GM18499 (cell line): ENCODE data around the gene ZNF428.

Source experiments
- ATAC-seq: cut with Tn5 transposase; IDR thresholded peaks from one replicate; pipeline ENCODE4 v1.9.1; 2021; ENCODE audit warnings: moderate number of reproducible peaks; ENCODE audit not compliant: insufficient read depth, unreplicated experiment

ZNF428 gene

DNA sequence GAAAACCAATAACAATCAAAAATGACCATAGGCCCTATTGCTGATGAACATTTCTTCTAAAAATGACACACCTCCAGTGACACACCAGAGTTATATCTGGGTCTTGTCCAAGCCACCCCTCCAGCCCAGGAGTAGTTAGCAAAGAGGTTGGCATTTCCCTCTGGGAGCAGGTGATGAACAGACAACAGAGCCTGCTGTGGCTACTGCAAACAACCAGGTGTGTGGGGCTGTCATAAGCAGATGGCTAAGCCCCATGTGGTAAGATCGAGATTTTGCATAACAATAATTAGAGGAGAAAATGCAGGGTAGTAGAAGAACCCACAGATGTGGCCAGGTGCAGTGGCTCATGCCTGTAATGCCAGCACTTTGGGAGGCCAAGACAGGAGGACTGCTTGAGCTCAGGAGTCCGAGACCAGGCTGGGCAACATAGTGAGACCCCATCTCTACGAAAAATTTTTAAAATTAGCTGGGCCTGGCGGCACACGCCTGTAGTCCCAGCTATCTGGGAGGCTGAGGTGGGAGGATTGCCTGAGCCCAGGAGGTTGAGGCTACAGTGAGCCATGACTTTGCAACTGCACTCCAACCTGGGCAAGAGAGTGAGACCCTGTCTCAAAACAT lies 49.1 kb downstream of the ZNF428 start:
- ATAC-seq, result no peak

DNA sequence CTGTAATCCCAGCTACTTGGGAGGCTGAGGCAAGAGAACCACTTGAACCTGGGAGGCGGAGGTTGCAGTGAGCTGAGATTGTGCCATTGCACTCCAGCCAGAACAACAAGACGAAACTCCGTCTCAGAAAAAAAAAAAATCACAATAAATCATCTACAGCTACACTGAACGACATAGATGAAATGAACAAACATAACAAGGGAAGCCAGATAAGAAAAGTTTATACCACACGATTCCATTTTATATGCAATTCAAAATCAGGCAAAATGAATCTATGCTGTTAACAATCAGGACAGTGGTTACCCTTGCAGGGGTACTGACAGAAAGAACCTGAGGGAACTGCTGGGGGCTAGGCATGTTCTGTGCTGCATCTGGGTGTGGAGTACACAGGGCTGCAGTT lies 49.8 kb downstream of the ZNF428 start:
- ATAC-seq, result no peak

DNA sequence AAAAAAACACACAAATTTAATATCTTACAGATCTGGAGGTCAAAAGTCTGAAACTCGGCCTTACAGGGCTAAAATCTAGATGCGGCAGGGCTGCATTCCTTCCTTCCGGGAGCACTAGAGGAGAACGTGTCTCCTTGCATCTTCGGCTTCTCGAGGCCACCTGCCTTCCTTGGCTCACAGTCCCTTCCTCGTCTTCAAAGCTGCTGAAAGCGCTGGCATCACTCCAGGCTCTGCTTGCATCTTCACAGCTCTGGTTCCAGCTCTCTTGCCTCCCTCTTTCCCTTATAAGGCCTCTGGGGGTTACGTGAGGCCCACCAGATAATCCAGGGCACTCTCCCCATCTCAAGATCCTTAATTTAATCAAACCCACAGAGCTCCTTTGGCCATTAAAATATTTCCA lies 54.6 kb downstream of the ZNF428 start:
- no peak for ATAC-seq

DNA sequence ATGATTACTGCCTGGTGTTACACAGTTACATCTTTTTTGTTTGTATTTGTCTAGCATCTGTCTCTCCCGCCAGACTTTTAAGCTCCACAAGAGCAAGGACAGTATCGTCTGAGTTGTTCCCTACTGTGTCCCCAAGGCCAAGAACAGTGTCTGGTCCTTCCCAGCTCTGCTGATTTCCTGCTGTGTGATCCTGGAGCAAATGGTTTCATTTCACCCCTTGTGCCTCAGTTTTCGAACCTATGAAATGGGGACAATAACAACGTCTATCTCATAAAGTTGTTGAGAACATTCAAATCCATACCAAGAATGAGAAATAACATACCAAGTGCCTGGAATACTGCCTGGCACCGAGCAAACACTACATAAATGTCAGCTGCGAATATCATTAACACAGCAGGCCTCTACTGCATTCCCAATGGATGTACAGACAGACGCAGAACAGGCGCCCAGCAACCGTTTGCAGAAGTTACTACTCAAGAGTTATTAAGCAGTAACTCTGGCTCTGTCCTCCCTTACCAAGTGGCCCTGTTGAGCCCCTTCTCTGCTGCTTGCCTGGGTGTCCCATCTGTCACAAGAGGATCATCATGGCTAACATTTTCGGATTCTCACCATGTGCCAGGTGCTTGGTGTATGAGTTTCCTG lies 55.5 kb downstream of the ZNF428 start:
- ATAC-seq, result no peak

GRCh38 chr19:43562698-43563241 lies 56.7 kb downstream of the ZNF428 start:
- no peak for ATAC-seq

- no peak for ATAC-seq
These were observed 57.2 kb downstream of the ZNF428 start for GRCh38 chr19:43562226-43562697.

GRCh38 chr19:43561139-43561970 lies 58.1 kb downstream of the ZNF428 start:
- ATAC-seq, result no peak

DNA sequence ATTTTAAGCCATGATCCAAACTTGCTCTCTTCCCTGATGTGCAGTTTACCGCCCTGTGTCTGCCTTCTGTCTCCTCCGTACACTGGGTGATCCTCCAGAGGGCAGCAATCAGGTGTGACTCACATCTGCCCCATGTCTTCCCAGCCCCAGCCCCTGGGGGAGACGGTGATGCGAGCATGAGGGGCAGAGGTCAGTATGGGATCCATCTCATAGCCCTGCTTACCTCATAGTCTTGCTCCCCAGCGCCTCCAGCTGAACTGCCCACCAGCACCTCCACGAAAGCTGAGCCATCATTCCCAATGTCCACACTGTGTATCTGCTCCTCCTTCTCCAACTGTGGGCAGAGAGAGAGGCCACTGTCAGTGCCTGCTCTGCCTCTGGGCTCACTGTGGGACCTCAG lies 58.7 kb downstream of the ZNF428 start:
- ATAC-seq, result no peak
